Measurements from ENCODE around the gene RBMS3. TPM values are rescaled to one million over a fixed set of nuclear protein-coding genes. Genes with fewer than 3 reads are reported as not detected.
A peak's percentile ranks its signal among the peaks of the same experiment; 100 is the strongest.

RBMS3 gene
- total RNA-seq, 1 experiment from 2014 or later: 8.7 TPM

- no peaks in the 10 kb centered on the region for H3K9me3 Mint-ChIP-seq
- no peak for TF ChIP-seq ZNF263 (CRISPR knock-in tag; IDR thresholded peaks at IDR 0.05; ENCODE audit: low read depth)
- no peak for TF ChIP-seq PREB (CRISPR knock-in tag; IDR thresholded peaks at IDR 0.05; ENCODE audit: borderline replicate concordance)
- no peak for DNase-seq (ENCODE audit: low spot score)
- H3K27me3 Mint-ChIP-seq (ENCODE audit: low read depth): no peaks in the 10 kb centered on the region
- ATAC-seq: no peak
- H3K27ac Mint-ChIP-seq: no peak overlapping the region; the same call in 1 of the 2 replicates
- H3K4me1 Mint-ChIP-seq: peaks cover 43% of the 10 kb centered on the region
- H3K4me3 Mint-ChIP-seq: no peak overlapping the region
- ChIA-PET CTCF (no interaction called here), POLR2A (no interaction called here)
- no peaks in the 10 kb centered on the region for H3K36me3 Mint-ChIP-seq
Observed at GRCh38 chr3:29642393-29643033, 361.6 kb downstream of the RBMS3 start.

GRCh38 chr3:29643034-29643425 lies 362.2 kb downstream of the RBMS3 start:
- TF ChIP-seq RORB (CRISPR knock-in tag; IDR thresholded peaks at IDR 0.05): no peak
- no peak for TF ChIP-seq ATF6 (CRISPR knock-in tag; IDR thresholded peaks at IDR 0.05)
- no peak for TF ChIP-seq HMGXB4 (CRISPR knock-in tag; IDR thresholded peaks at IDR 0.05)
- TF ChIP-seq PRRX2 (CRISPR knock-in tag; IDR thresholded peaks at IDR 0.05): no peak
- no peak for TF ChIP-seq NFE2L1 (CRISPR knock-in tag; IDR thresholded peaks at IDR 0.05)
- TF ChIP-seq FOXJ3 (CRISPR knock-in tag; IDR thresholded peaks at IDR 0.05; ENCODE audit: borderline replicate concordance): no peak
- TF ChIP-seq ZNF396 (CRISPR knock-in tag; IDR thresholded peaks at IDR 0.05; ENCODE audit: borderline replicate concordance): no peak
- Mint-ChIP-seq H3K4me3 (no peak overlapping the region), H3K36me3 (no peaks in the 10 kb centered on the region), H3K27ac (peak overlapping the region; percentile 71; the same call in 1 of the 2 replicates), H3K27me3 (ENCODE audit: low read depth) (no peaks in the 10 kb centered on the region), H3K9me3 (no peaks in the 10 kb centered on the region), H3K4me1 (peaks cover 43% of the 10 kb centered on the region)
- ChIA-PET POLR2A (no interaction called here), CTCF (no interaction called here)
- DNase-seq (ENCODE audit: low spot score) (no peak), ATAC-seq (no peak)

- no peak overlapping the region for H3K27ac Mint-ChIP-seq
- peaks cover 41% of the 10 kb centered on the region for H3K4me1 Mint-ChIP-seq
- no peaks in the 10 kb centered on the region for H3K36me3 Mint-ChIP-seq
- H3K9me3 Mint-ChIP-seq: no peaks in the 10 kb centered on the region
- no peak overlapping the region for H3K4me3 Mint-ChIP-seq
- ATAC-seq (no peak), DNase-seq (ENCODE audit: low spot score) (no peak)
- no peaks in the 10 kb centered on the region for H3K27me3 Mint-ChIP-seq (ENCODE audit: low read depth)
- POLR2A ChIA-PET: no interaction called here
- CTCF ChIA-PET: no interaction called here
- TF ChIP-seq MAX (CRISPR knock-in tag; IDR thresholded peaks at IDR 0.05) (no peak), ERG (CRISPR knock-in tag; IDR thresholded peaks at IDR 0.05) (no peak), CBFB (CRISPR knock-in tag; IDR thresholded peaks at IDR 0.05; ENCODE audit: low read depth) (no peak), CTCF (IDR thresholded peaks at IDR 0.05) (no peak), TP53 (CRISPR knock-in tag; IDR thresholded peaks at IDR 0.05) (no peak), NFYB (CRISPR knock-in tag; conservative IDR thresholded peaks at IDR 0.05; ENCODE audit: low read depth) (no peak), IRF2 (CRISPR knock-in tag; IDR thresholded peaks at IDR 0.05; ENCODE audit: borderline replicate concordance, low read depth) (no peak), MLX (CRISPR knock-in tag; IDR thresholded peaks at IDR 0.05) (no peak), USF2 (CRISPR knock-in tag; IDR thresholded peaks at IDR 0.05) (no peak), NR1H2 (CRISPR knock-in tag; IDR thresholded peaks at IDR 0.05) (no peak), FOXP1 (CRISPR knock-in tag; IDR thresholded peaks at IDR 0.05; ENCODE audit: borderline replicate concordance) (no peak), NR3C1 (CRISPR knock-in tag; conservative IDR thresholded peaks at IDR 0.05; ENCODE audit: low read depth) (no peak), GABPB1 (CRISPR knock-in tag; IDR thresholded peaks at IDR 0.05) (no peak)
Observed at GRCh38 chr3:29644261-29644660, 363.4 kb downstream of the RBMS3 start.

All from WTC11 (cell line).